Epithelial cell of esophagus (primary cell): ENCODE results near the gene ALK.

Source experiments
- DNase-seq: peaks from one replicate; pipeline ENCODE4 v3.0.0; 2010; ENCODE audit warnings: low read depth
- H3K4me3 ChIP-seq: 2 replicates; pipeline ENCODE4 v1.5.1; 2011; ENCODE audit warnings: mild to moderate bottlenecking, low read length, control low read depth
- TF ChIP-seq, protein P1 (sequence below): IDR thresholded peaks from 2 replicates; pipeline ENCODE4 v1.5.1; 2011; ENCODE audit warnings: low read depth, mild to moderate bottlenecking, low read length, control low read depth, inconsistent platforms; ENCODE audit not compliant: insufficient read depth; ENCODE audit errors: missing control alignments

Gene ALK

DNA sequence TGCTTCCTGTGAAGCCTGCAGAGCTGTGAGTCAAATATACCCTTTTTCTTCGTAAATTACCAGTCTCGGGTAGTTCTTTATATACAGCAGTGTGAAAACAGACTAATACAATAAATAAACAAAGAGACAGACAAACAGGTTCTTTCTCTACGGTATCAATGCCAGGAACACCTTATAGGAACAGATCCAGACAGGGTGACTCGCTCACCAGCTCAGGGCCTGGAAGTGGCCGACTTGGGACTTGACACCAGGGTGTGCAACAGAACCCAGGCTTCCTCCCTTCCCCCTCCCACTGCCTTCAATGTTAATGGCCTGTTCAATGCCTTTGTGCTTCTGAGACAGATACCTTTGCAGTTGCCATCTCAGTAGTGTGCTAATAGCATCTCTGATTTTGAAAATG is 309.5 kb downstream of the ALK start:
- no peak overlapping the region for H3K4me3 ChIP-seq
- peak; percentile 64 for DNase-seq
- TF ChIP-seq, protein P1, sequence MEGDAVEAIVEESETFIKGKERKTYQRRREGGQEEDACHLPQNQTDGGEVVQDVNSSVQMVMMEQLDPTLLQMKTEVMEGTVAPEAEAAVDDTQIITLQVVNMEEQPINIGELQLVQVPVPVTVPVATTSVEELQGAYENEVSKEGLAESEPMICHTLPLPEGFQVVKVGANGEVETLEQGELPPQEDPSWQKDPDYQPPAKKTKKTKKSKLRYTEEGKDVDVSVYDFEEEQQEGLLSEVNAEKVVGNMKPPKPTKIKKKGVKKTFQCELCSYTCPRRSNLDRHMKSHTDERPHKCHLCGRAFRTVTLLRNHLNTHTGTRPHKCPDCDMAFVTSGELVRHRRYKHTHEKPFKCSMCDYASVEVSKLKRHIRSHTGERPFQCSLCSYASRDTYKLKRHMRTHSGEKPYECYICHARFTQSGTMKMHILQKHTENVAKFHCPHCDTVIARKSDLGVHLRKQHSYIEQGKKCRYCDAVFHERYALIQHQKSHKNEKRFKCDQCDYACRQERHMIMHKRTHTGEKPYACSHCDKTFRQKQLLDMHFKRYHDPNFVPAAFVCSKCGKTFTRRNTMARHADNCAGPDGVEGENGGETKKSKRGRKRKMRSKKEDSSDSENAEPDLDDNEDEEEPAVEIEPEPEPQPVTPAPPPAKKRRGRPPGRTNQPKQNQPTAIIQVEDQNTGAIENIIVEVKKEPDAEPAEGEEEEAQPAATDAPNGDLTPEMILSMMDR = no peak

DNA sequence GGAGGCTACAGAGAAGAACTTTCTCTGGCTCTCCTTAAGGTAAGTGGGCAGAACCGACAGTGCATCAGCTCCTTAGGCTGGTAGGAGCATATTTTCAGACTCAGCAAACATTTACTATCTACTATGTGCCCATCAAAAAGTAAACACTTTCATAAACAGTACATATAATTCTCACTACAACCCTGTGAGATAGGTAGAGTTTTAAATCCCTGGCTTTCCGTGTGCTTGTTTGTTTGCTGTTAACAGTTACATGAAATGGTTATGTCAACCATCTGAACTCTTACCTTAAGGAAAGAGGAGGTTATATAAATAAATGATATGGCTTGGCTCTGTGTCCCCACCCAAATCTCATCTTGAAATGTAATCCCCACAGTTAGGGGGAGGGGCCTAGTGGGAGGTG is 310.1 kb downstream of the ALK start:
- no peak for DNase-seq
- TF ChIP-seq, protein P1 = no peak
- no peak overlapping the region for H3K4me3 ChIP-seq

DNA sequence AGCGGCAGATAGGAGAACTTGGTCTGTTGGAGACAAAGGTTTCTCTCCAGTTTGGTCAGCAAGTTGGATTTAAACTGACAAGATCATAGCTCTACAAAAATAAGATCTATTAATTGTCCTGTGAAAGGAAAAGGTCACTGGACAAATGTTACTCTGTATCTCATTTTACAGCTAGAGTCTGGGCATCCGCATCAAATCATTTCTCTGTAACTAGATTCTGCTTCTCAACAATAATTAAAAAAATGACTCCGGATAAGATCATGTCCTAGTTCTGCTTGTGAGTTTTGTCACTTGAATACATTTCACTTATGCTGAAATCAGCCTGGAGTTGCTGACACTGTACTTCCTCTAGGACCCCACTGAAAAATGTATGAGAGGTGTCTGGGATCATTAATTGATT is 310.8 kb downstream of the ALK start:
- no peak overlapping the region for H3K4me3 ChIP-seq
- DNase-seq = no peak
- TF ChIP-seq, protein P1 = no peak

DNA sequence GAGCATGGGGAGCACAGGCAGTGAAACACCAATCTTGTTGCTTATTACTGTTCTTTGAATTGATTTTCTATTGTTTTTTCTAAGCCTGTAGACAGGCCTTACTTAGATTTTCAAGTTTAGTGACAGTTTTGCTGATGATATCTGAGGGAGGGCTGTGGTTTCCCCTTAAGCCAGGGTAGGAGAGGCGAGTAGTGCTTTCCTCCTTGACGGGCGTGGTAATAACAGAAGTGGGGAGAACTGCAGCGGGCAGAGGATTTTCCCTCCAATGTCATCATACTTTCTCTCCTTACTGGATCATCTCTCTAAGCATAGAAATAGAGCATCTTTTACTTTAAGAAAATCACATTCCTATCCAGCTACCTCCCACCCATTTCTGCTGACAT is 314.4 kb downstream of the ALK start:
- no peak overlapping the region for H3K4me3 ChIP-seq
- DNase-seq = no peak
- TF ChIP-seq, protein P1 = no peak

DNA sequence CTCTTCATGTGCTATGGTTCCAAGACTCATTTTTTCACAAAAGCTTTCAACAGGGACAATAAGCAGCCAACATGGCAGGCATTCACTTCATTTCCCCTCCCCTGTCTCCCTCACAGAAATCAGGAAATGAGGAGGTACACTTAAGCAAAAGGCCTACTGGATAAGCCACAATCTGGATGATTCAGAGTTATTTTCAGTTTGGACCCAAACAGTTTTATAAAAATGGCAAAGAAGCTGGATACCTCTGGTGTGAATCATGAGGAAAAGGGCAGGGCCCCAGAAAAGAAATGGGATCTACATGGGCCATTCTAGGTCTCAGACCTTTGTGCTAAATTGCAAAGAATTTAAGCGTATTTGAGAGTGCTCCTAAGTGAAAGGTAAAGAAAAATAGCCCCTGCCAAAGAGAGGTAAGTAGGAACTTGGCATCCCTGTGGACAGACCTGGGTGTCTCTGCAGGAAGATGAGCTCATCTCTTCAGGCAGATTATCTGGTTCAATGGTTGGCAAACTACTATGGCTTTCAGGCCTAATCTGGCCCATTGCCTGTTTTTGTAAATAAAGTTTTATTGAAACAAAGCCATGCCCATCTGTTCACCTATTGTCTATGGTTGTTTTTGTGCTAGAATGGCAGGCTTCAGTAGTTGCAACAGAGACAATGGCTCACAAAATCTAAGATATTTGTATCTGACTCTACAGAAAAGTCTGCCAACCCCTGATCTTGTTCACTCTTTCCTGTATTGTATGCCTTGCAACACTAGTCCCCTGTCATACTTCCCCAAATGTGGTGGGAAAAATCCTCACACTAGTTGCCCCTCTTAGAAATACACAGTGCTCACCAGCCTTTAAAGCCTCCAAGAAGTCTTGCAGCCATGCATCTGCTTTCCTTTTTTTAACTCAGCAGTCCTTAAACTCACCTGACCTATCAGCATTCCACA is 315.0 kb downstream of the ALK start:
- TF ChIP-seq, protein P1 = no peak
- H3K4me3 ChIP-seq = no peak overlapping the region
- peak; percentile 81 for DNase-seq

DNA sequence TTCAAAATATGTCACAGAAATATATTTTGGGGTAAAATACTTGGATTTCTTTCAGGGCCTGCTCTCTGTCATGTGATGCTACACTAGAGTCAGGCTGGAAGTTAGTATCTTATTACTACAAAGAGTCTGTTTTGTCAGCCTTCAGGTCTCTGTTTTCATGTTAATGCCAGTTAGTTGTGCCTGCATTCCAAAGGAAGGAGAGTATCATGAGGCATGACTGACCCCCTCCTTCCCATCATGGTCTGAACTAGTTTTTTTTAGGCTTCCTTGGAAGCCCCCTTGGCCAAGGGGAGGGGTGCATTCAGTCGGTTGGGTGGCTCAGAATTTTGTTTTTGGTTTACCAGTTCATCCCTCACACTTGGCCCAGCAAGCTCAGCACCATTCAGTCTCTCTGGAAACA is 318.0 kb downstream of the ALK start:
- DNase-seq = no peak
- TF ChIP-seq, protein P1 = no peak
- no peak overlapping the region for H3K4me3 ChIP-seq

DNA sequence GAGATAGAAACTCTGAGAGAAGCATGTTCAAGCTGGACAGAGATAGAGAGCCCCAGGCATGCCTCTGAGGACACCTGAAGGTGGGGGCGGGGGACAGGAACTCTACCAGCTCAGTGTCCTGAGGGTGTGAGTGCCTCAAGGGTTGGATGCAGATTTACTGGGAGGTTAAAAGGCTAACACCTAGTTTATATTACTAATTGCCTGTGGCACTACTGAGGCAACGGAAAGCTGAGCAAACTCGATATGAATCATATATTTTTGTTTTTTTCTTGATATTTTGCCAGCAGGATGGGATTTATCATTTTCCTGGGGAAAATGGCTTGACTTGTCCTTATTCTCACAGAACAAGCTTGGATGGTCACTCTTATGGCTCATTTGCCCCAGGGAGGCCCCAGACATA is 319.5 kb downstream of the ALK start:
- H3K4me3 ChIP-seq = no peak overlapping the region
- TF ChIP-seq, protein P1 = no peak
- DNase-seq = peak; percentile 67
